Amygdala (tissue), 56 donors: ENCODE results near the gene PRR5.
A peak's percentile ranks its signal among the peaks of the same experiment; 100 is the strongest.
"Not testable (repeated sequence)": the region's sequence is repeated elsewhere in the genome, so short reads cannot be mapped to it uniquely, and the experiment has no call there.

Source experiments
- DNase-seq, 56 donors: peaks; one replicate each; lab custom pipeline; 2025; lab: John Stamatoyannopoulos, UW

The PRR5 gene

GRCh38 chr22:44732661-44733060 is 30.7 kb downstream of the PRR5 start:
- DNase-seq, result no peak

- DNase-seq, result no peak
Observed at GRCh38 chr22:44733426-44734106, 31.6 kb downstream of the PRR5 start.

GRCh38 chr22:44734278-44734677 is 32.3 kb downstream of the PRR5 start:
- DNase-seq, result no peak

GRCh38 chr22:44734801-44735517 is 33.0 kb downstream of the PRR5 start:
- no peak for DNase-seq

GRCh38 chr22:44735518-44736428 is 33.8 kb downstream of the PRR5 start:
- DNase-seq, result peak in 43 of 56 donors; percentile 7 to 78 (median 31)

- DNase-seq, result no peak
Observed at GRCh38 chr22:44736581-44737405, 34.8 kb downstream of the PRR5 start.

GRCh38 chr22:44737406-44738346 is 35.7 kb downstream of the PRR5 start:
- DNase-seq, result no peak

GRCh38 chr22:44738347-44738715 is 36.3 kb downstream of the PRR5 start:
- DNase-seq, result no peak

- DNase-seq, result no peak
Observed at GRCh38 chr22:44739024-44739423, 37.0 kb downstream of the PRR5 start.

GRCh38 chr22:44739666-44740065 is 37.7 kb downstream of the PRR5 start:
- DNase-seq, result not testable (repeated sequence)

- DNase-seq, result no peak
Observed at GRCh38 chr22:44740307-44740706, 38.3 kb downstream of the PRR5 start.

- no peak for DNase-seq
Observed at GRCh38 chr22:44741929-44742328, 39.9 kb downstream of the PRR5 start.

GRCh38 chr22:44743247-44743646 is 41.2 kb downstream of the PRR5 start:
- no peak for DNase-seq

GRCh38 chr22:44743804-44744211 is 41.8 kb downstream of the PRR5 start:
- no peak for DNase-seq

GRCh38 chr22:44745853-44746789 is 44.1 kb downstream of the PRR5 start:
- DNase-seq, result no peak

GRCh38 chr22:44747784-44748127 is 45.8 kb downstream of the PRR5 start:
- DNase-seq, result not testable (repeated sequence)

- no peak for DNase-seq
Observed at GRCh38 chr22:44748524-44748923, 46.5 kb downstream of the PRR5 start.

- no peak for DNase-seq
Observed at GRCh38 chr22:44750481-44750880, 48.5 kb downstream of the PRR5 start.
